GM12878 (cell line): ENCODE data around the gene AP3D1.

Experiments
- ATF2 ChIP-seq: IDR thresholded peaks from 2 replicates; pipeline ENCODE4 v1.6.1; 2012; ENCODE audit warnings: low read length, inconsistent platforms
- CTCF ChIP-seq, 3 experiments: IDR thresholded peaks in 2 of 3; conservative IDR thresholded peaks in 1 of 3; 2 replicates each; pipeline ENCODE4 v1.5.1; 2011; ENCODE audit warnings: low read depth in 3 of 3, low read length in 3 of 3, mild to moderate bottlenecking in 3 of 3, control low read depth in 2 of 3, moderate library complexity in 2 of 3, inconsistent platforms in 1 of 3, mixed read lengths in 1 of 3; ENCODE audit not compliant: control insufficient read depth in 2 of 3, insufficient read depth in 1 of 3; ENCODE audit errors: extremely low read depth in 1 of 3
- E2F8 ChIP-seq: fragments of 450-650 bp; IDR thresholded peaks from 2 replicates; pipeline ENCODE4 v1.6.1; 2018; ENCODE audit warnings: mild to moderate bottlenecking, low read depth, moderate library complexity; ENCODE audit not compliant: partially characterized antibody
- EP300 ChIP-seq, 2 experiments: fragments of 150-350 bp in 1 of 2; IDR thresholded peaks; 2 replicates each; pipeline ENCODE4 v1.6.1; 2011 to 2012; ENCODE audit warnings: low read depth in 2 of 2, low read length in 2 of 2, borderline replicate concordance in 1 of 2, improper control_type of control experiment in 1 of 2, inconsistent platforms in 1 of 2; ENCODE audit not compliant: control insufficient read depth in 1 of 2
- PBX3 ChIP-seq: IDR thresholded peaks from 2 replicates; pipeline ENCODE4 v1.6.1; 2011; ENCODE audit warnings: mild to moderate bottlenecking, low read depth, low read length, moderate library complexity; ENCODE audit not compliant: insufficient replicate concordance
- POLR2AphosphoS5 ChIP-seq: IDR thresholded peaks from 2 replicates; pipeline ENCODE4 v1.6.1; 2011; ENCODE audit warnings: mild to moderate bottlenecking, low read length, inconsistent platforms
- SMC3 ChIP-seq: IDR thresholded peaks from 2 replicates; pipeline ENCODE4 v1.6.1; 2011; ENCODE audit warnings: low read length, improper control_type of control experiment, borderline replicate concordance
- SP1 ChIP-seq: IDR thresholded peaks from one replicate; pipeline ENCODE4 v1.6.1; 2011; ENCODE audit warnings: low read depth, low read length
- SREBF2 ChIP-seq: IDR thresholded peaks from 2 replicates; pipeline ENCODE4 v1.6.1; 2012; ENCODE audit warnings: mild to moderate bottlenecking, low read length
- TAF1 ChIP-seq: IDR thresholded peaks from 2 replicates; pipeline ENCODE4 v1.6.1; 2011; ENCODE audit warnings: mild to moderate bottlenecking, low read depth, low read length, borderline replicate concordance

GRCh38 chr19:2058570-2059421 is 92.6 kb downstream of the AP3D1 start:
- no peak for TF ChIP-seq CTCF (IDR thresholded peaks at IDR 0.05 in 2 of 3, conservative IDR thresholded peaks at IDR 0.05 in 1 of 3; ENCODE audit: control insufficient read depth in 2 of 3, extremely low read depth in 1 of 3, insufficient read depth in 1 of 3, low read depth in 3 of 3, low read length in 3 of 3)
- no peak for TF ChIP-seq EP300 (IDR thresholded peaks at IDR 0.05; ENCODE audit: borderline replicate concordance in 1 of 2, control insufficient read depth in 1 of 2, low read depth in 2 of 2, low read length in 2 of 2)
- TF ChIP-seq POLR2AphosphoS5, result no peak
- TF ChIP-seq SMC3, result no peak
- TF ChIP-seq E2F8, result no peak
- TF ChIP-seq ATF2, result no peak
- no peak for TF ChIP-seq SP1
- TF ChIP-seq PBX3, result no peak
- no peak for TF ChIP-seq SREBF2
- no peak for TF ChIP-seq TAF1
